GM23338 (cell line): Measurements from ENCODE around the gene EVI2B. TPM values are rescaled to one million over a fixed set of nuclear protein-coding genes. Genes with fewer than 3 reads are reported as not detected.

Experiments
- ATAC-seq: fragments of 200-7000 bp; cut with Tn5 transposase; 3 replicates; pipeline ENCODE4 v1.9.1; 2020
- DNase-seq: peaks from one replicate; pipeline ENCODE4 v3.0.0-alpha.2; 2015; ENCODE audit warnings: low spot score
- H2AFZ ChIP-seq: fragments of 200-600 bp; sonication (generic); 2 replicates; pipeline ENCODE4 v1.8.0; 2016; ENCODE audit warnings: antibody characterized with exemption, mild to moderate bottlenecking, moderate library complexity
- H3F3A ChIP-seq: fragments of 200-600 bp; sonication (generic); replicated peaks from 2 replicates; pipeline ENCODE4 v1.8.0; 2017; ENCODE audit warnings: antibody characterized with exemption, mixed run types, low read depth
- H3K27ac ChIP-seq: fragments of 200-600 bp; sonication (generic); 2 replicates; pipeline ENCODE4 v1.6.1; 2016; ENCODE audit warnings: low read depth
- H3K27me3 ChIP-seq: fragments of 200-600 bp; sonication (generic); 2 replicates; pipeline ENCODE4 v1.8.0; 2016; ENCODE audit warnings: mild to moderate bottlenecking, mixed run types, moderate library complexity; ENCODE audit not compliant: insufficient read depth
- H3K36me3 ChIP-seq: fragments of 200-600 bp; sonication (generic); 2 replicates; pipeline ENCODE4 v1.8.0; 2016; ENCODE audit warnings: mild to moderate bottlenecking; ENCODE audit not compliant: insufficient read depth
- H3K4me1 ChIP-seq: fragments of 200-600 bp; sonication (generic); 2 replicates; pipeline ENCODE4 v1.8.0; 2016; ENCODE audit warnings: mild to moderate bottlenecking, moderate library complexity; ENCODE audit not compliant: insufficient read depth
- H3K4me2 ChIP-seq: fragments of 200-600 bp; sonication (generic); 2 replicates; pipeline ENCODE4 v1.7.1; 2017; ENCODE audit warnings: mixed run types
- H3K4me3 ChIP-seq: fragments of 200-600 bp; sonication (generic); 2 replicates; pipeline ENCODE4 v1.6.1; 2016; ENCODE audit warnings: mixed run types
- H3K79me2 ChIP-seq: fragments of 200-600 bp; sonication (generic); replicated peaks from 2 replicates; pipeline ENCODE4 v1.8.0; 2017; ENCODE audit warnings: mild to moderate bottlenecking; ENCODE audit not compliant: insufficient read depth
- H3K9me2 ChIP-seq: fragments of 200-600 bp; sonication (generic); 2 replicates; pipeline ENCODE4 v1.8.0; 2017; ENCODE audit not compliant: insufficient read depth
- H4K20me1 ChIP-seq: fragments of 200-600 bp; sonication (generic); replicated peaks from 2 replicates; pipeline ENCODE4 v1.8.0; 2017; ENCODE audit warnings: mild to moderate bottlenecking; ENCODE audit not compliant: insufficient read depth
- H3K27ac Mint-ChIP-seq: 2 replicates; pipeline ENCODE4 v1.8.0; 2020; ENCODE audit warnings: inconsistent platforms, mild to moderate bottlenecking, moderate library complexity, mixed read lengths
- H3K27me3 Mint-ChIP-seq: 3 replicates; pipeline ENCODE4 v1.8.0; 2022; ENCODE audit warnings: low read depth, mild to moderate bottlenecking, moderate library complexity, mixed read lengths, inconsistent platforms; ENCODE audit not compliant: insufficient read depth, poor library complexity
- H3K36me3 Mint-ChIP-seq: 3 replicates; pipeline ENCODE4 v1.8.0; 2021; ENCODE audit warnings: low read depth, mild to moderate bottlenecking, inconsistent platforms, moderate library complexity, mixed read lengths
- H3K4me1 Mint-ChIP-seq: 3 replicates; pipeline ENCODE4 v1.8.0; 2020; ENCODE audit warnings: mild to moderate bottlenecking, inconsistent platforms, mixed read lengths
- H3K4me3 Mint-ChIP-seq: 3 replicates; pipeline ENCODE4 v1.8.0; 2021; ENCODE audit warnings: moderate library complexity, mild to moderate bottlenecking, inconsistent platforms, mixed read lengths
- H3K9me3 Mint-ChIP-seq: 3 replicates; pipeline ENCODE4 v1.8.0; 2020; ENCODE audit warnings: moderate library complexity, mild to moderate bottlenecking, inconsistent platforms, mixed read lengths
- POLR2AphosphoS5 ChIP-seq: IDR thresholded peaks from 2 replicates; pipeline ENCODE4 v1.6.1; 2016; ENCODE audit warnings: antibody characterized with exemption, low read depth
- ZNF114 ChIP-seq: fragments of 250-450 bp; sonication (Bioruptor Pico); IDR thresholded peaks from 2 replicates; pipeline ENCODE4 v1.5.0; 2020; ENCODE audit warnings: mild to moderate bottlenecking, moderate library complexity
- ZNF331 ChIP-seq: fragments of 250-450 bp; sonication (Bioruptor Pico); IDR thresholded peaks from 2 replicates; pipeline ENCODE4 v1.5.0; 2020; ENCODE audit warnings: low read depth, mild to moderate bottlenecking, moderate library complexity
- polyA plus RNA-seq: library from polyadenylated mRNA; unstranded; fragments of >200 nt; fragmentation: Nextera tagmentation; extraction: Ambion mirVana; gene quantifications from 2 replicates; pipeline ENCODE4 v1.2.1, GENCODE V29; 2016
- total RNA-seq: library from RNA; depleted of rRNA; stranded (reverse); fragments of >200 nt; shearing (Covaris generic); gene quantifications from 2 replicates; pipeline ENCODE4 v1.2.3, GENCODE V29; 2014
- TF ChIP-seq, protein P1 (sequence below), 2 experiments: fragments of 200-600 bp in 1 of 2; sonication (generic) in 1 of 2; conservative IDR thresholded peaks; 2 replicates each; pipeline versions ENCODE4 v1.5.1 to v1.6.1; 2016 to 2017; ENCODE audit warnings: antibody characterized with exemption in 2 of 2, low read depth in 2 of 2, mild to moderate bottlenecking in 2 of 2, moderate library complexity in 1 of 2
- TF ChIP-seq, protein P2 (sequence below): IDR thresholded peaks from 2 replicates; pipeline ENCODE4 v1.6.1; 2016; ENCODE audit warnings: antibody characterized with exemption
- TF ChIP-seq, protein P3 (sequence below): IDR thresholded peaks from one replicate; pipeline ENCODE4 v1.6.1; 2018; ENCODE audit warnings: antibody characterized with exemption; ENCODE audit not compliant: unreplicated experiment
- TF ChIP-seq, protein P4 (sequence below): fragments of 250-450 bp; sonication (Bioruptor Pico); IDR thresholded peaks from 2 replicates; pipeline ENCODE4 v1.5.0; 2020; ENCODE audit warnings: mild to moderate bottlenecking, moderate library complexity

EVI2B gene
- total and polyA plus RNA-seq, 2 experiments from 2014 or later, result 0.18 TPM; not detected in 1

DNA sequence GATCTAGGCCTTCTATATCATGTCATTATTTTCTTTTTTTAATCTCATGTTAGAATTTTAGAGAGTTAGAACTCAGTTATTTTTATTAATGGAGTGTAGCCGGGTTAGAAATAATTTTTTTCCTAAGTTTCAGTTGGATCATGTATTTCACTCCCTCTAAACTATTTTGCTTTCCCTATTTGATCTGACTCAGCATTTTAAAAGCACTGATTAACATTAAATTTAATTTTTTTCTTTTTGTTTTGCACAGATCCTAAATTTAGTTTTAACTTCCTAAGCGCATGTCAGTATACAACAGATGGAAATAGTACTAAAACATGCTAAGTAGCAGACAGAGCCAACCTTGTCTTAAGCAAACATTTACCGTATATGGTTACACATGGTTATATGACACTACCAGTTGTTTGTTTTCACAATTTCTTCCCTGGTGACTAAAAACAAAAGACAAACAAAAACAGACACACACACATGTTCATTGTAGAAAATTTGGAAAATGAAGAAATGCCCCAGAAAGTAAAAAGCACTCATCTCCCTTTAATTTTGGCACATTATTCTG is 44.1 kb upstream of the EVI2B start:
- Mint-ChIP-seq H3K27me3 (no peaks in the 10 kb centered on the region), H3K36me3 (peaks cover 9% of the 10 kb centered on the region; the same call in 2 of the 3 replicates), H3K4me1 (peaks cover 2% of the 10 kb centered on the region; the same call in 2 of the 3 replicates), H3K9me3 (no peaks in the 10 kb centered on the region), H3K27ac (peak overlapping the region; percentile 45), H3K4me3 (no peak overlapping the region)
- Histone ChIP-seq H3K9me2 (no peaks in the 10 kb centered on the region), H3K27ac (no peak overlapping the region), H3K4me1 (no peaks in the 10 kb centered on the region), H3K4me3 (no peak overlapping the region), H3K27me3 (no peaks in the 10 kb centered on the region), H4K20me1 (no peaks in the 10 kb centered on the region), H3K4me2 (no peak overlapping the region), H2AFZ (no peak overlapping the region), H3F3A (no peaks in the 10 kb centered on the region), H3K36me3 (peaks cover 3% of the 10 kb centered on the region; the same call in 1 of the 2 replicates), H3K79me2 (no peaks in the 10 kb centered on the region)
- ATAC-seq, result no peak
- TF ChIP-seq, protein P1, sequence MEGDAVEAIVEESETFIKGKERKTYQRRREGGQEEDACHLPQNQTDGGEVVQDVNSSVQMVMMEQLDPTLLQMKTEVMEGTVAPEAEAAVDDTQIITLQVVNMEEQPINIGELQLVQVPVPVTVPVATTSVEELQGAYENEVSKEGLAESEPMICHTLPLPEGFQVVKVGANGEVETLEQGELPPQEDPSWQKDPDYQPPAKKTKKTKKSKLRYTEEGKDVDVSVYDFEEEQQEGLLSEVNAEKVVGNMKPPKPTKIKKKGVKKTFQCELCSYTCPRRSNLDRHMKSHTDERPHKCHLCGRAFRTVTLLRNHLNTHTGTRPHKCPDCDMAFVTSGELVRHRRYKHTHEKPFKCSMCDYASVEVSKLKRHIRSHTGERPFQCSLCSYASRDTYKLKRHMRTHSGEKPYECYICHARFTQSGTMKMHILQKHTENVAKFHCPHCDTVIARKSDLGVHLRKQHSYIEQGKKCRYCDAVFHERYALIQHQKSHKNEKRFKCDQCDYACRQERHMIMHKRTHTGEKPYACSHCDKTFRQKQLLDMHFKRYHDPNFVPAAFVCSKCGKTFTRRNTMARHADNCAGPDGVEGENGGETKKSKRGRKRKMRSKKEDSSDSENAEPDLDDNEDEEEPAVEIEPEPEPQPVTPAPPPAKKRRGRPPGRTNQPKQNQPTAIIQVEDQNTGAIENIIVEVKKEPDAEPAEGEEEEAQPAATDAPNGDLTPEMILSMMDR (conservative IDR thresholded peaks at IDR 0.05; ENCODE audit: low read depth in 2 of 2), result no peak
- TF ChIP-seq, protein P2, sequence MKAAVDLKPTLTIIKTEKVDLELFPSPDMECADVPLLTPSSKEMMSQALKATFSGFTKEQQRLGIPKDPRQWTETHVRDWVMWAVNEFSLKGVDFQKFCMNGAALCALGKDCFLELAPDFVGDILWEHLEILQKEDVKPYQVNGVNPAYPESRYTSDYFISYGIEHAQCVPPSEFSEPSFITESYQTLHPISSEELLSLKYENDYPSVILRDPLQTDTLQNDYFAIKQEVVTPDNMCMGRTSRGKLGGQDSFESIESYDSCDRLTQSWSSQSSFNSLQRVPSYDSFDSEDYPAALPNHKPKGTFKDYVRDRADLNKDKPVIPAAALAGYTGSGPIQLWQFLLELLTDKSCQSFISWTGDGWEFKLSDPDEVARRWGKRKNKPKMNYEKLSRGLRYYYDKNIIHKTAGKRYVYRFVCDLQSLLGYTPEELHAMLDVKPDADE, result no peak
- TF ChIP-seq ZNF114 (CRISPR knock-in tag) (no peak), ZNF331 (CRISPR knock-in tag) (no peak), POLR2AphosphoS5 (no peak)
- TF ChIP-seq, protein P3, sequence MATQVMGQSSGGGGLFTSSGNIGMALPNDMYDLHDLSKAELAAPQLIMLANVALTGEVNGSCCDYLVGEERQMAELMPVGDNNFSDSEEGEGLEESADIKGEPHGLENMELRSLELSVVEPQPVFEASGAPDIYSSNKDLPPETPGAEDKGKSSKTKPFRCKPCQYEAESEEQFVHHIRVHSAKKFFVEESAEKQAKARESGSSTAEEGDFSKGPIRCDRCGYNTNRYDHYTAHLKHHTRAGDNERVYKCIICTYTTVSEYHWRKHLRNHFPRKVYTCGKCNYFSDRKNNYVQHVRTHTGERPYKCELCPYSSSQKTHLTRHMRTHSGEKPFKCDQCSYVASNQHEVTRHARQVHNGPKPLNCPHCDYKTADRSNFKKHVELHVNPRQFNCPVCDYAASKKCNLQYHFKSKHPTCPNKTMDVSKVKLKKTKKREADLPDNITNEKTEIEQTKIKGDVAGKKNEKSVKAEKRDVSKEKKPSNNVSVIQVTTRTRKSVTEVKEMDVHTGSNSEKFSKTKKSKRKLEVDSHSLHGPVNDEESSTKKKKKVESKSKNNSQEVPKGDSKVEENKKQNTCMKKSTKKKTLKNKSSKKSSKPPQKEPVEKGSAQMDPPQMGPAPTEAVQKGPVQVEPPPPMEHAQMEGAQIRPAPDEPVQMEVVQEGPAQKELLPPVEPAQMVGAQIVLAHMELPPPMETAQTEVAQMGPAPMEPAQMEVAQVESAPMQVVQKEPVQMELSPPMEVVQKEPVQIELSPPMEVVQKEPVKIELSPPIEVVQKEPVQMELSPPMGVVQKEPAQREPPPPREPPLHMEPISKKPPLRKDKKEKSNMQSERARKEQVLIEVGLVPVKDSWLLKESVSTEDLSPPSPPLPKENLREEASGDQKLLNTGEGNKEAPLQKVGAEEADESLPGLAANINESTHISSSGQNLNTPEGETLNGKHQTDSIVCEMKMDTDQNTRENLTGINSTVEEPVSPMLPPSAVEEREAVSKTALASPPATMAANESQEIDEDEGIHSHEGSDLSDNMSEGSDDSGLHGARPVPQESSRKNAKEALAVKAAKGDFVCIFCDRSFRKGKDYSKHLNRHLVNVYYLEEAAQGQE, result no peak
- TF ChIP-seq, protein P4, sequence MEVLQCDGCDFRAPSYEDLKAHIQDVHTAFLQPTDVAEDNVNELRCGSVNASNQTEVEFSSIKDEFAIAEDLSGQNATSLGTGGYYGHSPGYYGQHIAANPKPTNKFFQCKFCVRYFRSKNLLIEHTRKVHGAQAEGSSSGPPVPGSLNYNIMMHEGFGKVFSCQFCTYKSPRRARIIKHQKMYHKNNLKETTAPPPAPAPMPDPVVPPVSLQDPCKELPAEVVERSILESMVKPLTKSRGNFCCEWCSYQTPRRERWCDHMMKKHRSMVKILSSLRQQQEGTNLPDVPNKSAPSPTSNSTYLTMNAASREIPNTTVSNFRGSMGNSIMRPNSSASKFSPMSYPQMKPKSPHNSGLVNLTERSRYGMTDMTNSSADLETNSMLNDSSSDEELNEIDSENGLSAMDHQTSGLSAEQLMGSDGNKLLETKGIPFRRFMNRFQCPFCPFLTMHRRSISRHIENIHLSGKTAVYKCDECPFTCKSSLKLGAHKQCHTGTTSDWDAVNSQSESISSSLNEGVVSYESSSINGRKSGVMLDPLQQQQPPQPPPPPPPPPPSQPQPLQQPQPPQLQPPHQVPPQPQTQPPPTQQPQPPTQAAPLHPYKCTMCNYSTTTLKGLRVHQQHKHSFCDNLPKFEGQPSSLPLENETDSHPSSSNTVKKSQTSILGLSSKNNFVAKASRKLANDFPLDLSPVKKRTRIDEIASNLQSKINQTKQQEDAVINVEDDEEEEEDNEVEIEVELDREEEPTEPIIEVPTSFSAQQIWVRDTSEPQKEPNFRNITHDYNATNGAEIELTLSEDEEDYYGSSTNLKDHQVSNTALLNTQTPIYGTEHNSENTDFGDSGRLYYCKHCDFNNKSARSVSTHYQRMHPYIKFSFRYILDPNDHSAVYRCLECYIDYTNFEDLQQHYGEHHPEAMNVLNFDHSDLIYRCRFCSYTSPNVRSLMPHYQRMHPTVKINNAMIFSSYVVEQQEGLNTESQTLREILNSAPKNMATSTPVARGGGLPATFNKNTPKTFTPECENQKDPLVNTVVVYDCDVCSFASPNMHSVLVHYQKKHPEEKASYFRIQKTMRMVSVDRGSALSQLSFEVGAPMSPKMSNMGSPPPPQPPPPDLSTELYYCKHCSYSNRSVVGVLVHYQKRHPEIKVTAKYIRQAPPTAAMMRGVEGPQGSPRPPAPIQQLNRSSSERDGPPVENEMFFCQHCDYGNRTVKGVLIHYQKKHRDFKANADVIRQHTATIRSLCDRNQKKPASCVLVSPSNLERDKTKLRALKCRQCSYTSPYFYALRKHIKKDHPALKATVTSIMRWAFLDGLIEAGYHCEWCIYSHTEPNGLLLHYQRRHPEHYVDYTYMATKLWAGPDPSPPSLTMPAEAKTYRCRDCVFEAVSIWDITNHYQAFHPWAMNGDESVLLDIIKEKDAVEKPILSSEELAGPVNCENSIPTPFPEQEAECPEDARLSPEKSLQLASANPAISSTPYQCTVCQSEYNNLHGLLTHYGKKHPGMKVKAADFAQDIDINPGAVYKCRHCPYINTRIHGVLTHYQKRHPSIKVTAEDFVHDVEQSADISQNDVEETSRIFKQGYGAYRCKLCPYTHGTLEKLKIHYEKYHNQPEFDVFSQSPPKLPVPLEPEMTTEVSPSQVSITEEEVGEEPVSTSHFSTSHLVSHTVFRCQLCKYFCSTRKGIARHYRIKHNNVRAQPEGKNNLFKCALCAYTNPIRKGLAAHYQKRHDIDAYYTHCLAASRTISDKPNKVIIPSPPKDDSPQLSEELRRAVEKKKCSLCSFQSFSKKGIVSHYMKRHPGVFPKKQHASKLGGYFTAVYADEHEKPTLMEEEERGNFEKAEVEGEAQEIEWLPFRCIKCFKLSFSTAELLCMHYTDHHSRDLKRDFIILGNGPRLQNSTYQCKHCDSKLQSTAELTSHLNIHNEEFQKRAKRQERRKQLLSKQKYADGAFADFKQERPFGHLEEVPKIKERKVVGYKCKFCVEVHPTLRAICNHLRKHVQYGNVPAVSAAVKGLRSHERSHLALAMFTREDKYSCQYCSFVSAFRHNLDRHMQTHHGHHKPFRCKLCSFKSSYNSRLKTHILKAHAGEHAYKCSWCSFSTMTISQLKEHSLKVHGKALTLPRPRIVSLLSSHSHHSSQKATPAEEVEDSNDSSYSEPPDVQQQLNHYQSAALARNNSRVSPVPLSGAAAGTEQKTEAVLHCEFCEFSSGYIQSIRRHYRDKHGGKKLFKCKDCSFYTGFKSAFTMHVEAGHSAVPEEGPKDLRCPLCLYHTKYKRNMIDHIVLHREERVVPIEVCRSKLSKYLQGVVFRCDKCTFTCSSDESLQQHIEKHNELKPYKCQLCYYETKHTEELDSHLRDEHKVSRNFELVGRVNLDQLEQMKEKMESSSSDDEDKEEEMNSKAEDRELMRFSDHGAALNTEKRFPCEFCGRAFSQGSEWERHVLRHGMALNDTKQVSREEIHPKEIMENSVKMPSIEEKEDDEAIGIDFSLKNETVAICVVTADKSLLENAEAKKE (CRISPR knock-in tag), result no peak
- no peak for DNase-seq
